ENCODE measurements around the gene BCO1. TPM values are rescaled to one million over a fixed set of nuclear protein-coding genes. Genes with fewer than 3 reads are reported as not detected.

Gene BCO1
- total and polyA plus RNA-seq, 11 donors = 0.70 to 0.75 TPM; not detected in 9

GRCh38 chr16:81329947-81330346 lies 91.5 kb downstream of the BCO1 start:
- no peak overlapping the region for H3K4me3 ChIP-seq
- TF ChIP-seq CTCF (IDR thresholded peaks at IDR 0.05) = no peak
- TF ChIP-seq POLR2A (IDR thresholded peaks at IDR 0.05) = no peak
- H3K27me3 ChIP-seq = no peaks in the 10 kb centered on the region
- intact Hi-C loops (cut with DNase I) = no loop called here
- peaks cover 0 to 6% (median 0%) of the 10 kb centered on the region in 12 donors for H3K9me3 ChIP-seq
- DNase-seq (peak in 1 of 5 donors; percentile 32), ATAC-seq (peak in 2 of 4 donors; percentile 54 to 55)
- H3K36me3 ChIP-seq = no peaks in the 10 kb centered on the region
- H3K4me1 ChIP-seq = peaks cover 0 to 13% (median 0%) of the 10 kb centered on the region in 12 donors
- WGBS, 4 donors = 39 to 62% (median 47%) methylated on average over 5 of the region's 5 CpGs
- H3K27ac ChIP-seq = no peak overlapping the region

- ATAC-seq = no peak
- 95 to 96% (median 96%) methylated on average over 3 of the region's 3 CpGs for WGBS, 4 donors
- TF ChIP-seq CTCF (IDR thresholded peaks at IDR 0.05) = no peak
- no peak for TF ChIP-seq POLR2A (IDR thresholded peaks at IDR 0.05)
- Histone ChIP-seq H3K4me1 (peaks cover 0 to 11% (median 0%) of the 10 kb centered on the region in 12 donors), H3K4me3 (no peak overlapping the region), H3K36me3 (no peaks in the 10 kb centered on the region), H3K27me3 (no peaks in the 10 kb centered on the region), H3K27ac (no peak overlapping the region), H3K9me3 (peaks cover 0 to 6% (median 0%) of the 10 kb centered on the region in 12 donors)
- intact Hi-C loops (cut with DNase I) = no loop called here
- DNase-seq = no peak
Measured at GRCh38 chr16:81333356-81333755, 94.9 kb downstream of the BCO1 start.

GRCh38 chr16:81335669-81336068 lies 97.2 kb downstream of the BCO1 start:
- TF ChIP-seq POLR2A (IDR thresholded peaks at IDR 0.05) (no peak), CTCF (IDR thresholded peaks at IDR 0.05) (no peak)

GRCh38 chr16:81337097-81337496 lies 98.6 kb downstream of the BCO1 start:
- no peak for DNase-seq
- Histone ChIP-seq H3K27ac (no peak overlapping the region), H3K27me3 (no peaks in the 10 kb centered on the region), H3K4me3 (no peak overlapping the region), H3K9me3 (peaks cover 0 to 5% (median 0%) of the 10 kb centered on the region in 12 donors), H3K36me3 (no peaks in the 10 kb centered on the region), H3K4me1 (no peaks in the 10 kb centered on the region)
- intact Hi-C loops (cut with DNase I) = no loop called here
- ATAC-seq = no peak
- TF ChIP-seq POLR2A (IDR thresholded peaks at IDR 0.05) = no peak
- no peak for TF ChIP-seq CTCF (IDR thresholded peaks at IDR 0.05)
- WGBS, 4 donors = 86 to 89% (median 87%) methylated on average over 5 of the region's 5 CpGs

More at GRCh38 chr16:81335669-81336068, 97.2 kb downstream of the BCO1 start:
- intact Hi-C loops (cut with DNase I) = no loop called here
- Histone ChIP-seq H3K36me3 (no peaks in the 10 kb centered on the region), H3K27ac (no peak overlapping the region), H3K4me1 (no peaks in the 10 kb centered on the region), H3K9me3 (peaks cover 0 to 6% (median 0%) of the 10 kb centered on the region in 12 donors), H3K27me3 (no peaks in the 10 kb centered on the region), H3K4me3 (no peak overlapping the region)
- 77 to 99% (median 95%) methylated on average over 5 to 6 of the region's 6 CpGs for WGBS, 4 donors
- ATAC-seq (no peak), DNase-seq (no peak)

Other genes with a start within 250 kb of the BCO1 start
- gene CMC2, start 231.8 kb upstream of the BCO1 start, total RNA-seq = 100 to 1,000 TPM in 8 of 9 donors, 10 to 100 TPM in 1; 89.0 to 182 (median 132) TPM
- 100 to 1,000 TPM; 196 to 377 TPM for gene CMC2, start 231.8 kb upstream of the BCO1 start, polyA plus RNA-seq
- gene CENPN, start 231.5 kb upstream of the BCO1 start, total RNA-seq = 10 to 100 TPM in 6 of 9 donors, 1 to 10 TPM in 3; 7.0 to 14.8 (median 10.3) TPM
- 10 to 100 TPM in 1 of 2 donors, 1 to 10 TPM in 1; 1.9 to 11.9 TPM for gene CENPN, start 231.5 kb upstream of the BCO1 start, polyA plus RNA-seq
- 10 to 100 TPM; 22.3 to 36.0 (median 28.5) TPM for gene ATMIN, start 202.8 kb upstream of the BCO1 start, total RNA-seq
- 10 to 100 TPM in 1 of 2 donors, 1 to 10 TPM in 1; 6.4 to 27.3 TPM for gene ATMIN, start 202.8 kb upstream of the BCO1 start, polyA plus RNA-seq
- gene C16orf46, start 161.5 kb upstream of the BCO1 start, total RNA-seq = 1 to 10 TPM in 2 of 9 donors, under 1 TPM in 4, not detected in 3; 0.34 to 1.4 (median 0.63) TPM
- gene C16orf46, start 161.5 kb upstream of the BCO1 start, polyA plus RNA-seq = 1 to 10 TPM; 1.0 to 1.7 TPM
- gene GCSH, start 142.3 kb upstream of the BCO1 start, total RNA-seq = 10 to 100 TPM; 22.3 to 51.2 (median 40.1) TPM
- 10 to 100 TPM; 38.5 to 47.7 TPM for gene GCSH, start 142.3 kb upstream of the BCO1 start, polyA plus RNA-seq
- gene GAN, start 76.3 kb downstream of the BCO1 start, total RNA-seq = 10 to 100 TPM in 7 of 9 donors, 1 to 10 TPM in 2; 8.7 to 17.7 (median 13.1) TPM
- gene GAN, start 76.3 kb downstream of the BCO1 start, polyA plus RNA-seq = 1 to 10 TPM; 1.6 to 2.2 TPM
- gene CMIP, start 206.1 kb downstream of the BCO1 start, total RNA-seq = 10 to 100 TPM in 6 of 9 donors, 1 to 10 TPM in 3; 7.6 to 48.8 (median 16.3) TPM
- 1 to 10 TPM; 4.1 to 9.2 TPM for gene CMIP, start 206.1 kb downstream of the BCO1 start, polyA plus RNA-seq

Data from heart left ventricle (tissue), 16 donors.